Bronchial epithelial cell (primary cell): ENCODE data around the gene CA10. TPM values are rescaled to one million over a fixed set of nuclear protein-coding genes. Genes with fewer than 3 reads are reported as not detected.

Experiments
- DNase-seq: peaks from one replicate; pipeline ENCODE4 v3.0.0-alpha.2; 2010; ENCODE audit warnings: low read depth
- FAIRE-seq: peaks from 2 replicates; lab custom pipeline; 2011; peaks lifted over from hg19 to GRCh38; lab: Jason Lieb, UNC
- H3K27me3 ChIP-seq: 2 replicates; pipeline ENCODE4 v1.5.1; 2011; ENCODE audit warnings: low read length; ENCODE audit not compliant: control insufficient read depth, insufficient read depth
- H3K36me3 ChIP-seq: 2 replicates; pipeline ENCODE4 v1.5.1; 2011; ENCODE audit warnings: low read length; ENCODE audit not compliant: control insufficient read depth, insufficient read depth
- H3K4me3 ChIP-seq: 2 replicates; pipeline ENCODE4 v1.5.1; 2011; ENCODE audit warnings: mild to moderate bottlenecking, low read depth, low read length, control low read depth
- total RNA-seq: library from RNA; depleted of rRNA; stranded (reverse); fragments of >200 nt; gene quantifications from 2 replicates; pipeline ENCODE4 v1.2.1, GENCODE V29; 2014
- TF ChIP-seq, protein P1 (sequence below): IDR thresholded peaks from 2 replicates; pipeline ENCODE4 v1.5.1; 2011; ENCODE audit warnings: mild to moderate bottlenecking, moderate library complexity, low read length, control low read depth, inconsistent platforms; ENCODE audit not compliant: insufficient read depth, severe bottlenecking

CA10 gene
- not detected in 2 replicates for total RNA-seq

- FAIRE-seq (no peak), DNase-seq (no peak)
- TF ChIP-seq, protein P1, sequence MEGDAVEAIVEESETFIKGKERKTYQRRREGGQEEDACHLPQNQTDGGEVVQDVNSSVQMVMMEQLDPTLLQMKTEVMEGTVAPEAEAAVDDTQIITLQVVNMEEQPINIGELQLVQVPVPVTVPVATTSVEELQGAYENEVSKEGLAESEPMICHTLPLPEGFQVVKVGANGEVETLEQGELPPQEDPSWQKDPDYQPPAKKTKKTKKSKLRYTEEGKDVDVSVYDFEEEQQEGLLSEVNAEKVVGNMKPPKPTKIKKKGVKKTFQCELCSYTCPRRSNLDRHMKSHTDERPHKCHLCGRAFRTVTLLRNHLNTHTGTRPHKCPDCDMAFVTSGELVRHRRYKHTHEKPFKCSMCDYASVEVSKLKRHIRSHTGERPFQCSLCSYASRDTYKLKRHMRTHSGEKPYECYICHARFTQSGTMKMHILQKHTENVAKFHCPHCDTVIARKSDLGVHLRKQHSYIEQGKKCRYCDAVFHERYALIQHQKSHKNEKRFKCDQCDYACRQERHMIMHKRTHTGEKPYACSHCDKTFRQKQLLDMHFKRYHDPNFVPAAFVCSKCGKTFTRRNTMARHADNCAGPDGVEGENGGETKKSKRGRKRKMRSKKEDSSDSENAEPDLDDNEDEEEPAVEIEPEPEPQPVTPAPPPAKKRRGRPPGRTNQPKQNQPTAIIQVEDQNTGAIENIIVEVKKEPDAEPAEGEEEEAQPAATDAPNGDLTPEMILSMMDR, result no peak
- Histone ChIP-seq H3K4me3 (peak within 1 kb of the TSS; percentile 24), H3K27me3 (peaks cover 29% of the 10 kb centered on the region), H3K36me3 (no peaks in the 10 kb centered on the region)
Observed at GRCh38 chr17:52158450-52159042, at the start of gene CA10. TSS of gene CA10 (minus strand) at chr17:52158714.

DNA sequence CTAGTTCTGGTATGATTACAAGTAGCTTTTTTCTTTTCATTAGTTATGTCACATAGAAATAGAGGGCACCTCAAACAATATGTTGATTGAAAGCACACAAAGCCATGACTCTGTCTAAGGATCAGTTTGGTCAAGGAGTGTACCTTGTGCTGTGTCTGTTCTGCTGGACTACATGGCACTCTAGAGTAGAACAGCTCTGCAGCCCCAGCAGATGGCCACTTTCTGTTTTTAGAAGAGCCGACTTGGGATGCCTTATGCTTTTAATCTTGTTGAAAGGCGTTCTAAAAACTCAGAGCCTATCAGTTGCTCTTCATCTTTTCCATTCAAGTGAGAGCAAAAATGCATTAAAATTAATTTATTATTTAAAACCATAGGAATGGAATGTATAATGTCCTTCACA is 49.3 kb upstream of the CA10 start:
- no peak for FAIRE-seq
- Histone ChIP-seq H3K27me3 (no peaks in the 10 kb centered on the region), H3K4me3 (no peak overlapping the region), H3K36me3 (no peaks in the 10 kb centered on the region)
- TF ChIP-seq, protein P1, result no peak
- DNase-seq, result no peak

- DNase-seq (no peak), FAIRE-seq (no peak)
- Histone ChIP-seq H3K36me3 (no peaks in the 10 kb centered on the region), H3K4me3 (no peak overlapping the region), H3K27me3 (no peaks in the 10 kb centered on the region)
- TF ChIP-seq, protein P1, result no peak
Observed at GRCh38 chr17:52202520-52203080, 44.1 kb upstream of the CA10 start.

- DNase-seq, result no peak
- Histone ChIP-seq H3K4me3 (no peak overlapping the region), H3K27me3 (no peaks in the 10 kb centered on the region), H3K36me3 (no peaks in the 10 kb centered on the region)
- no peak for FAIRE-seq
- TF ChIP-seq, protein P1, result no peak
Observed at GRCh38 chr17:52201767-52202519, 43.4 kb upstream of the CA10 start.

GRCh38 chr17:52191491-52191890 is 33.0 kb upstream of the CA10 start:
- TF ChIP-seq, protein P1, result no peak
- DNase-seq (no peak), FAIRE-seq (no peak)
- H3K4me3 ChIP-seq, result no peak overlapping the region
- no peaks in the 10 kb centered on the region for H3K27me3 ChIP-seq
- no peaks in the 10 kb centered on the region for H3K36me3 ChIP-seq
